Panc1 (cell line): ENCODE results near the gene DUSP15. TPM values are rescaled to one million over a fixed set of nuclear protein-coding genes. Genes with fewer than 3 reads are reported as not detected.

Experiments used
- ATAC-seq: fragments of 200-7000 bp; cut with Tn5 transposase; 2 replicates; pipeline ENCODE4 v1.9.1; 2020; ENCODE audit warnings: mild to moderate bottlenecking, moderate library complexity
- BruUV-seq: library from RNA; stranded (reverse); fragments of 400-500 nt; replicated peaks from 2 replicates; lab custom pipeline; 2021; lab: Mats Ljungman, UMichigan
- CTCF ChIA-PET: fragments of 300-600 bp; sonication (Branson Sonifier 250); formaldehyde crosslinking; loops from one replicate; lab custom pipeline; 2022; ENCODE audit warnings: antibody characterized with exemption; lab: Charles Lee
- POLR2A ChIA-PET: fragments of 300-600 bp; sonication (Branson Sonifier 250); formaldehyde crosslinking; loops from one replicate; lab custom pipeline; 2022; ENCODE audit warnings: antibody characterized with exemption; lab: Charles Lee
- DNase-seq: peaks from one replicate; pipeline ENCODE4 v3.0.0-alpha.2; 2010; ENCODE audit warnings: low read depth, low spot score
- H3K27ac ChIP-seq: 2 replicates; pipeline ENCODE4 v1.5.1; 2011; ENCODE audit warnings: mild to moderate bottlenecking, low read length, inconsistent platforms
- H3K27me3 ChIP-seq: fragments of 200-500 bp; sonication (Bioruptor generic); 2 replicates; pipeline ENCODE4 v1.6.0; 2014; ENCODE audit warnings: low read length, inconsistent platforms; ENCODE audit not compliant: control insufficient read depth, insufficient read depth
- H3K36me3 ChIP-seq: fragments of 200-500 bp; sonication (Bioruptor generic); 2 replicates; pipeline ENCODE4 v1.5.1; 2014; ENCODE audit warnings: inconsistent platforms, mild to moderate bottlenecking, low read length, moderate library complexity; ENCODE audit not compliant: control insufficient read depth, insufficient read depth
- H3K4me1 ChIP-seq: 2 replicates; pipeline ENCODE4 v1.5.1; 2011; ENCODE audit warnings: inconsistent platforms, mild to moderate bottlenecking, low read length, moderate library complexity; ENCODE audit not compliant: control insufficient read depth, insufficient read depth
- H3K4me3 ChIP-seq, 2 experiments: 2 replicates each; pipeline ENCODE4 v1.5.1; 2011 to 2012; ENCODE audit warnings: low read depth in 2 of 2, low read length in 2 of 2, mild to moderate bottlenecking in 2 of 2, inconsistent platforms in 1 of 2, moderate library complexity in 1 of 2
- H3K9me3 ChIP-seq: fragments of 200-500 bp; sonication (Bioruptor generic); 2 replicates; pipeline ENCODE4 v1.5.1; 2014; ENCODE audit warnings: low read depth, mild to moderate bottlenecking, inconsistent platforms, low read length, moderate library complexity; ENCODE audit not compliant: control insufficient read depth, insufficient read depth
- CTCF ChIP-seq: fragments of 450-650 bp; IDR thresholded peaks from 2 replicates; pipeline ENCODE4 v1.5.1; 2017; ENCODE audit warnings: mild to moderate bottlenecking
- POLR2AphosphoS5 ChIP-seq: IDR thresholded peaks from 2 replicates; pipeline ENCODE4 v1.6.1; 2012; ENCODE audit warnings: mild to moderate bottlenecking, low read depth, low read length, moderate library complexity
- REST ChIP-seq, 2 experiments: IDR thresholded peaks; 2 replicates each; pipeline ENCODE4 v1.6.1; 2011 to 2012; ENCODE audit warnings: low read depth in 2 of 2, control low read depth in 1 of 2, low read length in 1 of 2, mild to moderate bottlenecking in 1 of 2, moderate library complexity in 1 of 2; ENCODE audit not compliant: insufficient read depth in 1 of 2
- SIN3A ChIP-seq: IDR thresholded peaks from 2 replicates; pipeline ENCODE4 v1.6.1; 2012; ENCODE audit warnings: low read depth, mild to moderate bottlenecking, low read length, moderate library complexity, borderline replicate concordance; ENCODE audit not compliant: insufficient read depth
- TCF7L2 ChIP-seq: IDR thresholded peaks from 2 replicates; pipeline ENCODE4 v1.6.1; 2011; ENCODE audit warnings: mild to moderate bottlenecking, low read depth, low read length, inconsistent platforms
- in situ Hi-C: cut with HindIII; loops from 2 replicates; pipeline ENCODE4 v1.10.0; 2016; ENCODE audit warnings: low sequenced_read_pairs, low pct_unique_long_range_greater_than_20kb
- intact Hi-C: fragments of 100-400 bp; cut with micrococcal nuclease; formaldehyde crosslinking; loops from one replicate; pipeline ENCODE4 v1.10.0; 2022; ENCODE audit not compliant: unreplicated experiment
- total RNA-seq: library from RNA; stranded (reverse); gene quantifications from one replicate; pipeline ENCODE4 v1.2.1, GENCODE V29; 2021; ENCODE audit not compliant: unreplicated experiment

The DUSP15 gene
- total RNA-seq, 1 experiment from 2014 or later, result 23.6 TPM

GRCh38 chr20:31890646-31891045 is 20.3 kb upstream of the DUSP15 start:
- Histone ChIP-seq H3K4me3 (no peak overlapping the region), H3K27me3 (no peaks in the 10 kb centered on the region), H3K27ac (no peak overlapping the region), H3K4me1 (no peaks in the 10 kb centered on the region), H3K9me3 (no peaks in the 10 kb centered on the region), H3K36me3 (no peaks in the 10 kb centered on the region)
- intact Hi-C loops (no loop called here), in situ Hi-C loops (no loop called here)
- DNase-seq (no peak), ATAC-seq (no peak)
- ChIA-PET POLR2A (no interaction called here), CTCF (interaction anchor here (0.6 kb wide), 1 partner anchor 38 kb away, joined by 3 read pairs; no protein-coding TSS in a partner anchor)
- TF ChIP-seq SIN3A, result no peak
- no peak for TF ChIP-seq POLR2AphosphoS5
- TF ChIP-seq TCF7L2, result no peak
- no peak for TF ChIP-seq REST (IDR thresholded peaks at IDR 0.05; ENCODE audit: insufficient read depth in 1 of 2, low read depth in 2 of 2, low read length in 1 of 2)
- TF ChIP-seq CTCF, result no peak
- no TSS peak for BruUV-seq

- ATAC-seq (no peak), DNase-seq (no peak)
- Histone ChIP-seq H3K9me3 (no peaks in the 10 kb centered on the region), H3K27ac (no peak overlapping the region), H3K36me3 (no peaks in the 10 kb centered on the region), H3K4me1 (peaks cover 4% of the 10 kb centered on the region; the same call in 1 of the 2 replicates), H3K4me3 (no peak overlapping the region), H3K27me3 (no peaks in the 10 kb centered on the region)
- BruUV-seq, result no TSS peak
- no peak for TF ChIP-seq POLR2AphosphoS5
- no peak for TF ChIP-seq TCF7L2
- TF ChIP-seq REST (IDR thresholded peaks at IDR 0.05; ENCODE audit: insufficient read depth in 1 of 2, low read depth in 2 of 2, low read length in 1 of 2), result no peak
- no peak for TF ChIP-seq SIN3A
- TF ChIP-seq CTCF, result no peak
- POLR2A ChIA-PET, result no interaction called here
- in situ Hi-C loops, result no loop called here
- CTCF ChIA-PET, result no interaction called here
- intact Hi-C loops, result no loop called here
Observed at GRCh38 chr20:31883829-31884228, 13.5 kb upstream of the DUSP15 start.
